ENCODE measurements around the gene MAGEF1. TPM values are rescaled to one million over a fixed set of nuclear protein-coding genes. Genes with fewer than 3 reads are reported as not detected.

The MAGEF1 gene
- total RNA-seq, 2 donors from 2014 or later: 61.3 to 86.5 TPM

DNA sequence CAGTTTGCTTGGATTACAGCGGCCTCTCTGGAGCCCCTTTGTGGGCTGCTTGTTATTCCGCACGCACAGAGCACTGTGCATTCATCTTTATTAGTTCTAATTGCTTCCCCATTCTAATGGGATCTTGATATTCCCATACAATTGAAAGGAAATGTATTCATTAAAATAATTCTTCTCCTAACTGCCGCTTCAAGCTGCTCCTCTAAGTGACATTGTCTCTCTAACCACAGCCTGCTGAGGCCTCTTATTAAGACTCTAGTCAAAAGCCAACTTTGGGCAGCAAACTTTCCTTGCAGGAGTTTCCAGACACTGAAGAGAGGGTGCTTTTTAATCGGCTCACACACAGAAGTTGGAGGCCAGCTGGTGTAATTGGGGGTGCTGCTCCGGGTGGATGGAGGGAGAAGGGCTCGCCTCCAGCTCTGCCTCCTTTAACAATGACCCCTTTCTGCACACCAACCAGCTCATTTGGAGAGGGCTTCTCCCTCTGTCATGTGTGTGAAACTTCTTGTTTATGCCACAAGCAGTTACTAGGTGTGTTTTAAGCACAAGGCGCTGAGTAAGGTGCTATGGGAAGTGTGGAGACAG is 5.6 kb upstream of the MAGEF1 start:
- no peaks in the 10 kb centered on the region for H3K27me3 ChIP-seq (ENCODE audit: control insufficient read depth, insufficient read depth, low read length, poor library complexity, severe bottlenecking)
- H3K9me3 Mint-ChIP-seq: no peaks in the 10 kb centered on the region
- no peak overlapping the region for H3K27ac Mint-ChIP-seq
- peaks cover 19% of the 10 kb centered on the region for H3K4me1 ChIP-seq (ENCODE audit: control insufficient read depth, insufficient read depth, low read length)
- 77 to 81% methylated on average over 4 to 8 of the region's 8 CpGs for WGBS, 2 experiments (ENCODE audit: insufficient coverage in 1 of 2, insufficient read length in 1 of 2)
- TF ChIP-seq, protein P1, sequence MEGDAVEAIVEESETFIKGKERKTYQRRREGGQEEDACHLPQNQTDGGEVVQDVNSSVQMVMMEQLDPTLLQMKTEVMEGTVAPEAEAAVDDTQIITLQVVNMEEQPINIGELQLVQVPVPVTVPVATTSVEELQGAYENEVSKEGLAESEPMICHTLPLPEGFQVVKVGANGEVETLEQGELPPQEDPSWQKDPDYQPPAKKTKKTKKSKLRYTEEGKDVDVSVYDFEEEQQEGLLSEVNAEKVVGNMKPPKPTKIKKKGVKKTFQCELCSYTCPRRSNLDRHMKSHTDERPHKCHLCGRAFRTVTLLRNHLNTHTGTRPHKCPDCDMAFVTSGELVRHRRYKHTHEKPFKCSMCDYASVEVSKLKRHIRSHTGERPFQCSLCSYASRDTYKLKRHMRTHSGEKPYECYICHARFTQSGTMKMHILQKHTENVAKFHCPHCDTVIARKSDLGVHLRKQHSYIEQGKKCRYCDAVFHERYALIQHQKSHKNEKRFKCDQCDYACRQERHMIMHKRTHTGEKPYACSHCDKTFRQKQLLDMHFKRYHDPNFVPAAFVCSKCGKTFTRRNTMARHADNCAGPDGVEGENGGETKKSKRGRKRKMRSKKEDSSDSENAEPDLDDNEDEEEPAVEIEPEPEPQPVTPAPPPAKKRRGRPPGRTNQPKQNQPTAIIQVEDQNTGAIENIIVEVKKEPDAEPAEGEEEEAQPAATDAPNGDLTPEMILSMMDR (conservative IDR thresholded peaks at IDR 0.05): peak; percentile 47
- no peaks in the 10 kb centered on the region for H3K36me3 Mint-ChIP-seq (ENCODE audit: low read depth)
- H3K9me3 ChIP-seq (ENCODE audit: control insufficient read depth, low read length): no peaks in the 10 kb centered on the region
- peak overlapping the region; percentile 86 for H3K27ac ChIP-seq (ENCODE audit: low read depth, low read length)
- no peak overlapping the region for H3K4me3 ChIP-seq (ENCODE audit: low read length)
- DNase-seq: no peak
- no peak overlapping the region for H3K4me3 Mint-ChIP-seq
- H3K9ac ChIP-seq (ENCODE audit: extremely low read depth, low read length, poor library complexity, severe bottlenecking): no peak overlapping the region
- no peaks in the 10 kb centered on the region for H3K36me3 ChIP-seq (ENCODE audit: control insufficient read depth, insufficient read depth, low read length)
- H3K27me3 Mint-ChIP-seq (ENCODE audit: insufficient read depth): no peaks in the 10 kb centered on the region
- H3K4me1 Mint-ChIP-seq: peaks cover 27% of the 10 kb centered on the region

GRCh38 chr3:184716622-184717398 is 4.9 kb upstream of the MAGEF1 start:
- Mint-ChIP-seq H3K36me3 (ENCODE audit: low read depth) (no peaks in the 10 kb centered on the region), H3K27me3 (ENCODE audit: insufficient read depth) (no peaks in the 10 kb centered on the region), H3K4me3 (no peak overlapping the region), H3K27ac (peak overlapping the region; percentile 26), H3K4me1 (peaks cover 31% of the 10 kb centered on the region), H3K9me3 (no peaks in the 10 kb centered on the region)
- Histone ChIP-seq H3K9ac (ENCODE audit: extremely low read depth, low read length, poor library complexity, severe bottlenecking) (no peak overlapping the region), H3K9me3 (ENCODE audit: control insufficient read depth, low read length) (no peaks in the 10 kb centered on the region), H3K27ac (ENCODE audit: low read depth, low read length) (peak overlapping the region; percentile 86), H3K36me3 (ENCODE audit: control insufficient read depth, insufficient read depth, low read length) (no peaks in the 10 kb centered on the region), H3K4me3 (ENCODE audit: low read length) (no peak overlapping the region), H3K27me3 (ENCODE audit: control insufficient read depth, insufficient read depth, low read length, poor library complexity, severe bottlenecking) (no peaks in the 10 kb centered on the region), H3K4me1 (ENCODE audit: control insufficient read depth, insufficient read depth, low read length) (peaks cover 19% of the 10 kb centered on the region)
- peak; percentile 80 for DNase-seq
- 58 to 60% methylated on average over 13 to 20 of the region's 20 CpGs for WGBS, 2 experiments (ENCODE audit: insufficient coverage in 1 of 2, insufficient read length in 1 of 2)
- TF ChIP-seq, protein P1 (conservative IDR thresholded peaks at IDR 0.05): no peak

DNA sequence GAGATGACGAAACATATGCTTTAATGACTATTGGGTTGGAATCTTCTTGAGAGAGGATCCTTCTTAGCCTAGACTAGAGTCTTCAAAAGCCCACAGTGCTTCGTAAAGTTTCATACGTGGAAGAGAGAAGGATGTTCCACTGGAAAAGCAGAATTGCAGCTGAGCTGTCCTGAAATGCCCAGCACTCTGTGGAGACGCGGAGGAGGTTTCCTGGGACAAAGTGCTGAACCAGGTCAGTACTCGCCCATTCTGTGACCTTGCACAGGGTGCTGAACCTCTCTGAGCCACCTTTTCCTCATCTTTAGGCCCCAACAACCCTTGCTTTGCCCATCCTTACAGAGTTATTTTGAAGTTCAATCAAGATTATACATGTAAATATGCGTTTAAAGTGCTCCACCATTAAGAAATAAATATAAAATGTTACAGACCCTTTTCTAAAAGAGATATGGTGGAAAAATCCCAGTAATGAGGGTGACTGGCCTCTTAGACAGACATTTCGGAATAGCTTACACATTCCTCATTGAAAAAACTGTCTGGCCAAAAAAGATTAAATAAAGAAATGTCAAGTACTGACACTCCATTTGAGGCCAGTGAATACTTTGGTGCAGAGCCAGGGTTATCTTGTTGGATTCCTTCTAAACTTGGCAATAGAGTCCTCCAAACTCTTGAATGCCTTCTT is 4.2 kb upstream of the MAGEF1 start:
- Mint-ChIP-seq H3K27me3 (ENCODE audit: insufficient read depth) (no peaks in the 10 kb centered on the region), H3K4me1 (peaks cover 32% of the 10 kb centered on the region), H3K36me3 (ENCODE audit: low read depth) (no peaks in the 10 kb centered on the region)

More for the DNA sequence above, 4.2 kb upstream of the MAGEF1 start:
- no peaks in the 10 kb centered on the region for H3K9me3 ChIP-seq (ENCODE audit: control insufficient read depth, low read length)
- H3K4me1 ChIP-seq (ENCODE audit: control insufficient read depth, insufficient read depth, low read length): peaks cover 19% of the 10 kb centered on the region
- peak overlapping the region; percentile 86 for H3K27ac ChIP-seq (ENCODE audit: low read depth, low read length)
- Mint-ChIP-seq H3K9me3 (no peaks in the 10 kb centered on the region), H3K4me3 (no peak overlapping the region), H3K27ac (peak overlapping the region; percentile 26)
- H3K27me3 ChIP-seq (ENCODE audit: control insufficient read depth, insufficient read depth, low read length, poor library complexity, severe bottlenecking): no peaks in the 10 kb centered on the region
- TF ChIP-seq, protein P1 (conservative IDR thresholded peaks at IDR 0.05): no peak
- H3K36me3 ChIP-seq (ENCODE audit: control insufficient read depth, insufficient read depth, low read length): no peaks in the 10 kb centered on the region
- H3K9ac ChIP-seq (ENCODE audit: extremely low read depth, low read length, poor library complexity, severe bottlenecking): no peak overlapping the region
- DNase-seq: no peak
- H3K4me3 ChIP-seq (ENCODE audit: low read length): no peak overlapping the region
- 94 to 95% methylated on average over 7 of the region's 8 CpGs for WGBS, 2 experiments (ENCODE audit: insufficient coverage in 1 of 2, insufficient read length in 1 of 2)
